ENCODE measurements around the gene GAL3ST2.
A peak's percentile ranks its signal among the peaks of the same experiment; 100 is the strongest.
"Not testable (repeated sequence)": the region's sequence is repeated elsewhere in the genome, so short reads cannot be mapped to it uniquely, and the experiment has no call there.

GAL3ST2 gene

DNA sequence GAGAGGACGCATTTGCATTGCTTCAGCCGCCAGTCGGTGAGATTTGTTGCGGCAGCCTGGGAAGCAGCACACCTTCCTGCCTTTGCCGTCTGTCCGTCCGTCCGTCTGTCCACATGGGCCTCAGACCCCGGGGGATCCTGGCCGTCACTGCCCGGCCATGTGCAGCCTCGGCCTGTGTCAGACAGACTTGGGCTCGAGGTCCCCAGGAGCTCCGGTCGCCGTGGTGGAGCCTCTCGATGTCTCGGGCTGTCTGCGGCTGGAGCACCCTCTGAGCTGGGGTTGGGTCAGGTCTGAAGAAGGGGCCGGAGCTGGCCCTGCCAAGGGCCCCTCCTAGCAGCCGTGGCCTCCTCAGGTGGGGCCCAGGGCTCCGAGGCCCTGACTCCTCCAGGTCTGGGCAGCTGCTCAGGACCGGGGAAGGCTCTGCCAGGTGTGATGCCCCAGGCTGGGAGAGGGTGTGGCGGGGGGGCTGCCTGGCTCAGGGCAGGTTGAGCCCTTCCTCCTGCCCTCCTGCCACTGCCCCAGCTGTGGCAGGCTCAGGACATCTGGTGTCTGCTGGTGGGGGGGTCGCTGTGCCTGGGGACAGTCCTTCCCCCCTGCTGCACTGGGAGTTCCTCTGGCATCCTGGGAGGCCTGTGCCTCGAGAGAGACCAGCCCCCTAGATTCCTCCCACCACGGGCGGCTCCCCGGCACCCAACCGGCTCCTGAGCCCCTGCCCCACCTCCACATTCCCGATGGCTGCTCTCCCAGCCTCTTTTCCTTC is 44.2 kb downstream of the GAL3ST2 start:
- DNase-seq (ENCODE audit: low spot score), result no peak

DNA sequence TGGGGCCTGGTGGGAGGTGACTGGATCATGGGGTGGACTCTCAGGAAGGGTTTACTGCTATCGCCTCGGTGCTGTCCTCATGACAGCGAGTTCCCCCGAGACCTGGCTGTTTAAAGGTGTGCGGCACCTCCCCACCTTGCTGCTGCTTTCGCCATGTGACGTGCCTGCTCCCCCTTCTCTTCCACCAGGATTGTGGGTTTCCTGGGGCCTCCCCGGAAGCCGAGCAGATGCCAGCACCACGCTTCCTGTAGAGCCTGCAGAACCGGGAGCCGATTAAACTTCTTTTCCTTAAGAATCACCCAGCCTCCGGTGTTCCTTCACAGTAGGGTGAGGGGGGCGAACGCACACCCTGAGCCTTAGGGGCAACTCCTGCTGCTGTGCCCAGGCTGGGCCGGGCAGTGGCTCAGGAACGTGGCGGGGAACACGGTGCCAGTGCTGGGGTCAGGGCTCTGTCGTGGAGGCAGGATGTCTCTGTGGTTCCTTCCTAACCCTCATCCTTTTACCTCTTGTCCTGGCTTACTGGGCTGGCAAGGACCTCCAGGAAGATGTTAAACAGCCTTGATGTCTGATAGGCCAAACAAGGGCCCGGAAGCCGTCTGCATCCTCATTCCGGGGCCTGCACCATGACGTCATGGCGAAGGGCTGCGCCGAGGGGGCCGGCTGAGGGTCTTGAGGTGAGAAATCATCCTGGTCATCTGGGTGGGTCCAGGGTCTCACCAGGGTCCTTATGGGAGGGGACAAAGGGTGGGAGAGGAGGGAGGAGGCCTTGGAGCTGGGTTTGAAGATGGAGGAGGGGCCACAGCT is 45.0 kb downstream of the GAL3ST2 start:
- DNase-seq (ENCODE audit: low spot score), result no peak

DNA sequence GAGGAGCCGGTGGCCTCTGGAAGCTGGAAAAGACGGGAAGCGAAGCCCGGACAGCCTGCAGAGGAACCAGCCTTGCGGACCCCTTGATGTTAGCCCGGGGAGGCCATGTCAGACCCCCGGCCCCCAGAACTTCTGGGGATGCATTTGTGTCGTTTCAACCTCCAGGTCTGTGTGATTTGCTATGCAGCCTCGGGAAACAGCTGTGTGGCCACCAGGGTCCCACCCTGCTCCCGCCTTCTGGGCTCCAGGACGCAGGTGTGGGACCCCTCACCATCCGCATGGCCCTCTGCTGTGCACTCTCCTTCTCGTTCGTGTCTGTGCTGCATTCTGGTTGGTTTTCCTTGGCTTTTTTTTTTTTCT is 45.6 kb downstream of the GAL3ST2 start:
- DNase-seq (ENCODE audit: low spot score), result no peak

DNA sequence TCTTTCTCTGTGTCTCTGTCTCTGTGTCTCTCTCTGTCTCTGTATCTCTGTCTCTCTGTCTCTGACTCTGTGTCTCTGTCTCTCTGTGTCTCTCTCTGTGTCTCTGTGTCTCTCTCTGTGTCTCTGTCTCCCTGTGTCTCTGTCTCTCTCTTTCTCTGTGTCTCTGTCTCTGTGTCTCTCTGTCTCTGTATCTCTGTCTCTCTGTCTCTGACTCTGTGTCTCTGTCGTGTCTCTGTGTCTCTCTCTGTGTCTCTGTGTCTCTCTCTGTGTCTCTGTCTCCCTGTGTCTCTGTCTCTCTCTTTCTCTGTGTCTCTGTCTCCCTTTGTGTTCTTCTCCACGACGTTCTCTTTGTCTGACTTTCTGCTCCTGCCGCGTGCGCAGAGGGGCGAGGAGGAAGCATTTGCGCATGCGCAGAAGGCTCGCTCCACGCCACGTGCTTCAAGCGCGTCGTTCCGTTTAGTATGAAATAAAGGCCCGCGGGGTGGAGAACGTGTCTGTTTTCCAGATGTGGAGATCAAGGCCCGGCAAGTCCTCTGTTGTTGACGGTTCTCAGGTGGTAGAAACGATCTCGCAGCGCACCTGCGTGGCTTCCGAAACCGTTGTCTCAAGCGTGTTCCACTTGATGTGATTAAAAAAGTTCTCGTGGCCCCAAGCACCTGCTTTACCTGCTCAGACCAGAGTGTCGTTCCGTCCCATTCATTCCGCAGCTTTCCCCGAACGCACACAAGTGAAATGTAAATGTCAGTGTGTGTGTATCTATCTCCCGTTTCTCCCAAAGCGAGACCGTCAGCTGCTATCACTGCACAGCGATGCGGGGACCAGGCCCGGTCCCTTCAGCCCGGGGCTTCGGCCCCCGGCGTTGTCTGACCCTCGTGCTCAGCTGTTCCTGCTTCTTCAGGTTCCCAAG is 47.2 kb downstream of the GAL3ST2 start:
- DNase-seq (ENCODE audit: low spot score), result not testable (repeated sequence)

DNA sequence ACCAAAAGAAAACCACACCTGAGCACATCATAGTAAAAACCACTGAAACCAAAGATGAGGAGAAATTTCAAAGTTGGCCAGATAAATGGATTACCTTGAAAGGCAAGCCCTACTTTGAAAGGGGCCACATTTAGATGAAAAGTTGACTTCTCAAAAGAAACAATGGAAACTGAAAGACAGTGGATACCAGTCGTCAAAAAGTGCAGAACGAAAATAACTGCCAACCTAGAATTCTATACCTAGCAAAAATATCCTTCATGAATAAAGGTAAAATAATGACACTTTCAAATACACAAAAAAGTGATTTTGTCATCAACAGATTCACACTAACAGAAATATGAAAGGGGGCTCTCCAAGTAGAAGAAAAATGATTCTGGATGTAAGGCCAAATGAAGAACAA is 50.8 kb downstream of the GAL3ST2 start:
- no peak for DNase-seq (ENCODE audit: low spot score)

DNA sequence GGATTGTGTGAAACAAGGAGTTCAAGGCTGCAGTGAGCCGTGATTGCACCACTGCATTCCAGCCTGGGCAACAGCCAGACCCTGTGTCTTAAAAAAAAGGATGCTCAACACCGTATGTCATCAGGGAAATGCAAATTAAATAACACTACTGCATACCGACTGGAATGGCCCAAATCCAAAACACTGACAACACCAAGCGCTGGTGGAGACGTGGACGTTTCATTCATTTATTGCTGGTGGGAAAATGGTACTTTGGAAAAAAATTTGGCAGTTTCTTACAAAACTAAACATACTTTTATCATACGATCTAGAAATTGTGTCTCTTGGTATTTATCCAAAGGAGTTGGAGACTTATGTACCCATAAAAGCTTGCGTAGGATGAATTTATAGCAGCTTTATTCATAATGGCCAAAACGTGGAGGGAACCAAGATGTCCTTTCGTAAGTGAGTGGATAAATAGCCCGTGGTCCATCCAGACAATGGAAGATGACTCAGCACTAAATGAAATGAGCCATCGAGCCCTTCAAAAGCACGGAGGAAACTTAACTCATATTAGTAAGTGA is 56.6 kb downstream of the GAL3ST2 start:
- no peak for DNase-seq (ENCODE audit: low spot score)

DNA sequence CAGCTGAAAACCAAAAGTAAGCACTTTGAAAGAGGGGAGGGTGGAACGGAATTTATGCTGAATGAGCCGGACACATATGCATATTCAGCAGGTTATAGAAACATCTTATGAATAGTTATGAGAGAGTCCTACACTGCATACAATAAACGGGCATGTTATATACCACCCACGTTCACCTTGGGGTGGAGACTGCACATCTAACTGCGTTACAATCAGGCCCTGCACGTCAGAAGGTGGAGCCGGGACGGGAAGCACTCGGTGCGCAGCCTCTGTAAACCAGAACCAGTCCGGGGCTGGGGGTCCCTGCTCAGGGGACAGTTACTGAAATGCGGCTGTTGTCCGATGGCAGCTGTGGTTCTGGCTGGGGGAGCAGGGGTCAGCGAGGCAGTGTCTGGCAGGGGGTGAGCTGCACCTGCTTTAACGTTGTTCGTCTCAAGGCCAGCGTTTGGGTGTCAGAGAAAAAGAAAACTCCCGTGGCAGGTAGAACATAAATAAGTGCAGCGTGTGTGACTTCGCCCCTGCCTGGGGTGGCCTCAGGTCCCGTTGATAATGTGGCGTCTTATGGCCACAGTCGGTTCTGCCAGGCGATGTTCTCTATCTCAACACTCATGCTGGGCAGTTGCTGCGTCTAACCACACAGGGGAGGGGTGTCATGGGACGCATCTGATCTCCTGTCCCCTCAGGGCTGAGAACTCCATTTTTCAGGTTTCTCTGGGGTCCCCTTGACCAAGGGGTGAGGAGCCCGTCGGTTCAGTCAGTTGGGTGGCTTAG is 57.3 kb downstream of the GAL3ST2 start:
- not testable (repeated sequence) for DNase-seq (ENCODE audit: low spot score)

DNA sequence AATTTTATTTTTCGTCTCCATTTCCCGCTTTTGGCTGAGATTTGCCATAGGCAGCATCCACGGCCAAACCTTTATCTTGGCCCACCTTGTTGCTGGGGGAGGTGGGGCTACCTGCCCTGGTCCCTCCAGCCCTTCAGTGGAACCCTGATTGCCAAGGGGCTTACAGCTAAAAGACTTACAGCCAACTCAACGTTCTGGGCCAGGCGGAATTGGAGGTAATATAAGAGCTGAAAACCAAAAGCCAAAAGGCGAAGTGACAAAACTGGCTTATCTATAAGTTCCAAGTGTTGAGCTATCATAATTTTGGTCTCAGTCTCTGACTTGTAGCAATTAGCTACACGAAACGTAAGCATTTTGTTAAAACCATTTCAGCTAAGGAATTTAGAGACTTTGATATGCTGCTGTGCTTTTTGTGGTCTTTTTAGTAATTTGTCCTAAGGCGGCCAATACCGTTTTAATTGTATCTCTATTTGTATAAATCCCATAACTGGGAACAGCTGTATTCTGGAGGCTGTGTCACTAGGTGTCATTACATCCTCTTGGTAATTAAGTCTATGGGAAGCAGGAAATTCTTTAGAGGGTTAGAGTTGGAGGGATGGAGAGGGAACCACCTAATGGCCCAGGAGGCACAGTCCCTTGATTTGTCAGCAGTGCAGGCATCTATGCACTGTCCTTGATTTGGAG is 58.0 kb downstream of the GAL3ST2 start:
- DNase-seq (ENCODE audit: low spot score), result no peak

DNA sequence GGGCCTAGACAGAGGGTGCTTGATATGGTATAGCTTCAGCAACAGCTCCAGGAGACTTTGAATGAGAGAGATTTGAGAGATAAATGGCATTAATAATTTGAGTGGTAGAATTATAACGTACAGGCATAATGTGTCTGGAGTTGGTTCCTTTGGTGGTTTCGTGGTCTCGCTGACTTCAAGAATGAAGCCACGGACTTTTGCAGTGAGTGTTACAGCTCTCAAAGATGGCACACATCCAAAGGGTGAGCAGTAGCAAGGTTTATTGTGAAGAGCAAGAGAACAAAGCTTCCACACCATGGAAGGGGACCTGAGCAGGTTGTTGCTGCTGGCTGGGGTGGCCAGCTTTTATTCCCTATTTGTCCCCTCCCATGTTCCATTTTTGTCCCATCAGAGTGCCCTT is 59.0 kb downstream of the GAL3ST2 start:
- DNase-seq (ENCODE audit: low spot score), result no peak

DNA sequence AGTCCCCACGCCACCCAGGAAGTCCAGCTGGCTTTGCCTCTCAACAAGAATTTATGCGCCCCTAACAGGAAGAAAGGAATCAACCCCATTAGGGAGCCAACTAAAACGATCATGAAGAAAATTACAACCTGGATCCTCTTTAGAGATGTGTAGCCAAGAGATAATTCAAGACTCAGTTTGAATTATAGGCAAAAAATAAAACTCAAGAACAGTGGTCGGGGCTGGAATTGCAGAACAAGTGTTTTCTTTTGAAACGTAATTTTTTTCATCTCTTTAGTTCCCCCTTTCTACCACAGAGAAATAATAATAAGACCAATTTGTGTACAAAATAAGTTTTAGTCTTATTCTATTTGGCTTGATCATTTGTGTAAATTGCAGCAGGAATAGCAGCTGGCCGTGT is 59.7 kb downstream of the GAL3ST2 start:
- DNase-seq (ENCODE audit: low spot score), result no peak

DNA sequence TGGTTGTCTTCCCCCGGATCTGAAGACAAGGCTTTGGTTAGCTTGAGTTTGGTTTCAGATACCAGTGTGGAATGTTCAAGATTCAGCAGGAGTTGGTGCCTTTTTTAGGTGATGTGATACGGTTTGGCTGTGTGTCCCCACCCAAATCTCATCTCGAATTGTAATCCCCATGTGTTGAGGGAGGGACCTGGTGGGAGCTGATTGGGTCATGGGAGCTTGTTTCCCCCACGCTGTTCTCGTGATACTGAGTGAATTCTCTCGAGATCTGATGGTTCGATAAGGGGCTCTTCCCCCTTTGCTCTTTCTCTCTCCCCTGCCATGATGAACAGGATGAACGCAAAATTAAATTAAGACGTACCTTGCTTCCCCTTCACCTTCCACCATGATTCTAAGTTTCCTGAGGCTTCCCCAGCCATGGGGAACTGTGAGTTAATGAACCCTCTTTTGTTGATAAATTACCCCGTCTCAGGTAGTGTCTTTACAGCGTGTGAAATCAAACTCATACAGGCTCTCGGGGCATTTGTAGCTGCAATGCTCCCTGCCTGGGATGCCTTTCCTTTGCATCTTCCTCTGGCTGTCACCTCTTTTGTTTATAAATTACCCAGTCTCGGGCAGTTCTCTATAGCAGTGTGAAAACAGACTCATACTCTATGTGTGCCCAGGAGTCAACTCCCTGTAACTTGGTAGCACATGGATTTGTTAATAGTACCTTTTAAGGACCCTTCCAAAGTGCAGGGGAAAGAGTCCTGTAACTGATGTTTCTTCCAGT is 60.8 kb downstream of the GAL3ST2 start:
- DNase-seq (ENCODE audit: low spot score), result no peak

DNA sequence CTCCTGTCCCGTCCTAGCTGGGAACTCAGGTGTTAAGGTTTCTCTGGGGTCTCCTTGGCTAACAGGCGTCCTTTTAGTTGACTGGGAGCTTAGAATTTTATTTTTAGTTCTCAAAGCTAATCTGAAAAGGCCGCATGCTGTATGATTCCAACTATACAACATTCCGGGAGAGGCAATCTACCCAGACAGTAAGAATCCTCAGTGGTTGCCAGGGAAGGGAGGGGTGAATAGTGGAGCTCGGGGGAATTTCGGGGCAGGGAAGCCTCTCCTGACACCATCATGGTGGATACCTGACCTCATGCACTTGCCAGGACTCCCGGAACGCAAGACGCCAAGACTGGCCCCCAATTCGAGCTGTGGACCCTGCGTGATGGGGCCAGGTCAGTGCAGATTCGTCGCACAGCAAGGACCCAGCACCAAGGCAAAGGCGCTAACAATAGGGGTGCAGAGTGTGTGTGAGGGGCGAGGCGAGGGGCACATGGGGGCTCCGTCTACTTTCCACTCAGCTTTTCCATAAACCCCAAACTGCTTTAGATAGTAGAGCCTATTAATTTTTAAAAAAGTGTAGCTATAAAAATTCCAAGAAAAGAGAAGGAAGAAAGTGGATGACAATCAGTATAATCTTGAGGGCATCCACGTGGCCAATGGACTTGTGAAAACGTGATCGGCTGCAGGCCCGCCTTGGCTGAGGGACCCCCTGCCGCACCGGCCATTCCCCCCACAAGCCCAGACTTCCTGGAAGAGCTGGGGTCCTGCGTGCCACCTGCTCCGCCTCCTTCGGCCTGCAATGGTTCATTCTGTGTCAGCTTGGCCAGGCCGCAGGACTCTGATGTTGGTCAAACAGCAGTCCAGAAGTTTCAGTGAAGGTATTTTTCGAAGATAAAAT is 64.8 kb downstream of the GAL3ST2 start:
- DNase-seq (ENCODE audit: low spot score), result no peak

DNA sequence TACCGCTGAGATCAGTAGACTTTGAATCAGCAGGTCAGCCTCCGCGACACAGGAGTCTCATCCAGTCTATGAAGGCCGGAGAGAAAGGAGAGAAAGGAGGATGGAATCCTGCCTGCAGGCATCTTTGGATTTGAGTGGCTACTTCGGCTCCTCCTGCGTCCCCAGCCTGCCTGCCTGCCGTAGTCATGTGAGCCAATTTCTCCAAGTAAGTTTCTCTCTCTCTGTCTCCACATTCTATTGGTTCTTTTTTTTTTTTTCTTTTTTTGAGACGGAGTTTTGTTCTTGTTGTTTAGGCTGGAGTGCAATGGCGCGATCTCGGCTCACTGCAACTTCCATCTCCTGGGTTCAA is 65.4 kb downstream of the GAL3ST2 start:
- no peak for DNase-seq (ENCODE audit: low spot score)

DNA sequence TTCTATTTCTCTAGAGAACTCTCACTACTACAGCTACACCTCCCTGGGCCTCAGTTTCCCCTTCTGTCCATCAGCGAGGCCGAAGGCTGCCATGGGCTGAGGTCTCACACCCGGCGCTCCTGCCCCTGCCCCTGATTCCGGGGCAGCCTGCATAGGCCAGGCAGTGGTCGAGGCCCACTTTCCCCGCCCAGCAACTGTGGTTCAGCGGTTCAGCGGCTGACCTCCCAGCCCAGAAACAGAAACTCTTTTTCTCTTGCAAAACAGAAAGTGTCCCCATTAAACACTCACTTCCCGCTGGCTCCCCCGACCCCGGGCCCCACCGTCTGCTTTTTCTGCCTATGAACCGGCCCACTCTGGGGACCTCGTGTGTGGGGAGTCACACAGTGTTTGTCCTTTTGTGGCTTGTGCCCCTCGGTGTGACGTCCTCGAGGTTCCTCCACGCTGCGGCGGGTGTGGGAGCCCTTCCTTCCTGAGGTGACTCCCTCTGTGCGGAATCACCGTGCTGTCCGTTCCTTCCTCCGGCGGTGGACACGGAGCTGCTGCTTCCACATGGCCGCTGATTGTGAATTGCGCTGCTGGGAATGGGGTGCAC is 66.1 kb downstream of the GAL3ST2 start:
- DNase-seq (ENCODE audit: low spot score), result no peak

DNA sequence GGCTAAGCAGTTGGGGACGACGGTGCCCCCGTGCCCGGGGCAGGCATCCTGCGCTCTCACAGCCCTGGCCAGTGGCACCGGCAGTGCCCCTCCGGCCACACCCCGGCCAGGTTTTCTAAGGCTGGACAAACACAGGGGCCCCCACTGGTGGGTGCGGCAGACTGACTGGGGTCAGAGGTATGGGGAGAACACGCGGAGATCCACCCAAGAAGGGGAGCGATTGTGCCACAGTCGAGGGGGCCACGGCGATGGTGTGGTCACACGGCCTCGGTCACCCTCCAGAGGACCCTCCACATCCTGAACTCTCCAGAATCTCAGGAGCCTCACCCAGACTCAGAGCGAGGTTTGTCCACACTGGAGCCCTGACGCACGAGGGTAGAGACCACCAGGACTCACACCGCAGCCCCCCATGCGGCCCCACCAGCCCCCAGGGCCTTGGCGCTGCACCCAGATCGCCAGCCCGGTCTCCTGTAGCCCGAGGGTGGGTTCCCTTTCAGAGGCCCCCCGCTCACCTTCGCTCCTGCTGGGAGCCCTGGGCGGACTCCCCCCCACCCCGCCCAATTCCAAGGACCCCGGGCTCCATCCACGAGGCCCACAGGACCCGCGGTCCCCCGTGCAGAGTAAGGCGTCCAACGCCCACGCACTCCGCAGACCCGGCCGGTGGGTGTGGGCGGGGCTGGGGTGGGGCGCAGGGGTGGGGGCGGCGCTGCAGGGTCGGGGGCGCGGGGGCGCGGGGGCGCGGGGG is 66.9 kb downstream of the GAL3ST2 start:
- no peak for DNase-seq (ENCODE audit: low spot score)

DNA sequence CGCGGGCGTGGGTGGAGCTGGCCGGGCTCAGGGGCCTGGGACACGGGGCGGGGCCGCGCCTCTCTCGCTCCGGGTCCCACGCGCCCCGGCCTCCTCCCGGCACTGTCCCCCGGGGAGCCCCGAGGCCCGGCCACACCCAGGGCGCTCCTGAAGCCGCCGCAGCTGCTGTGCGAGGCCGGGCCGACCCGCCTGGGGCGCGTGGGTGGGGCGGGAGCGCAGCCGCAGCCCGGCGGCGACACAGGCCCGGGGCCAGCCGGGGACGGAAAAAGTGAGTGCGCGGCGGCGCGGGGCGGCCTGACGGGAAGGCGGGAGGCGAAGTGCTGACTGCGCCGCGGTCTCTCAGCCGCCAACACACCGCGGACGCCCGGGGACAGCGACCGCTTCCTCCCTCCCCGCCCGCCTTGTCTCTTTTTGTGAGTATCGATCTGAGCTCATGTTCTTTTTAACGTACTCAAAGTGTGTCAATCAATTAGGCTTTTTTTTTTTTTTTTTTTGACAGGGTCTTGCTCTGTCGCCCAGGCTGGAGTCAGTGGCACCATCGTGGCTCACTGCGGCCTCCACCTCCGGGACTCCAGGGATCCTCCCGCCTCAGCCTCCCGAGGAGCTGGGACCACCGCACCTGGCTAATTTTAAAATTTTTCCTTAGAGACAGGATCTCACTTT is 67.6 kb downstream of the GAL3ST2 start:
- peak; percentile 25 for DNase-seq (ENCODE audit: low spot score)

DNA sequence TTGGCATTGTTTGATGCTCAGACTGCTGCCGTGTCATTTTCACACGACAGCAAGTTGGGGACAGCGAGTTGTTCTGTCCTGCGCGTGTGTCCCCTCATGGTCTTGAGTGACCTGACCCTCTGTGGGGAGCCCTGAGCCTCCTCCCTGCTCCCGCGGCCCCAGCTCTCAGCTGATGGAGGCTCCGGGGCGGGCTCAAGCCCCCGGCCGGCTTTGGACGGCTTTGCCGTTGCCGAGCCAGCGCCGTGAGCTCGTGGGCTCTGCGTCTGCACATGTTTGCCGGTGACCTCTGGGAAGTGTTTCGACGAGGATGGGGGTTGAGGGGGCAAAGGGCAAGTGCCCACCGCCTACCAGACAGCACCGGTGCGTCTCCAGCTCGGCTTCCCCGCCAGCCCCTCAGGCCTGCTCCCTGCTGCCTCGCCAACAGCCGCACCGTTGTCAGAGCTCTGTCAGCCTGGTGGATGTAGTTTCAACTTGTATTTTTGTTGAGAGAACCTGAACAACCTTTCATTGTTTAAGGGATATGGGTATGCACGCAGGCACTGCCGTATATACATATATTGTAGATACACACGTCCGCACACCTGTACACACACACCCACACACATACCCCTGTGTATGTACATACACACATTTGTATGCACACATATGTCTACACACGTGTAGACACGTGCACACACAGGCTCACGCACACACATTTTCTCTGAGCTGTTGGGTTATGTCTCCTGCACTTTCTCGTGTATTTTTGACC is 68.4 kb downstream of the GAL3ST2 start:
- DNase-seq (ENCODE audit: low spot score), result no peak
